Mesenchymal stem cell (in vitro differentiated cells and primary cell): ENCODE data around the gene NPBWR2.
"Not testable (repeated sequence)": the region's sequence is repeated elsewhere in the genome, so short reads cannot be mapped to it uniquely, and the experiment has no call there.

Source experiments
- DNase-seq: peaks from one replicate; pipeline ENCODE4 v3.0.0-alpha.2; 2013
- H2AFZ ChIP-seq: one replicate; pipeline ENCODE4 v1.6.1; 2013; ENCODE audit warnings: low read depth, mild to moderate bottlenecking, control low read depth, inconsistent platforms, low read length, moderate library complexity
- H2AK5ac ChIP-seq: 2 replicates; pipeline ENCODE4 v1.6.1; 2013; ENCODE audit warnings: low read length, moderate library complexity, mild to moderate bottlenecking, inconsistent platforms; ENCODE audit not compliant: severe bottlenecking
- H2BK120ac ChIP-seq: one replicate; pipeline ENCODE4 v1.6.1; 2013; ENCODE audit warnings: low read depth, mild to moderate bottlenecking, inconsistent platforms, low read length, moderate library complexity
- H2BK12ac ChIP-seq, 2 experiments: one replicate each; pipeline ENCODE4 v1.6.1; 2013; ENCODE audit warnings: inconsistent platforms in 2 of 2, low read length in 2 of 2, mild to moderate bottlenecking in 2 of 2, moderate library complexity in 2 of 2, control low read depth in 1 of 2
- H2BK15ac ChIP-seq: one replicate; pipeline ENCODE4 v1.6.1; 2013; ENCODE audit warnings: mild to moderate bottlenecking, low read depth, inconsistent platforms; ENCODE audit not compliant: poor library complexity, severe bottlenecking
- H2BK5ac ChIP-seq: 2 replicates; pipeline ENCODE4 v1.6.1; 2013; ENCODE audit warnings: low read depth, mild to moderate bottlenecking, low read length, control low read depth, inconsistent platforms; ENCODE audit not compliant: poor library complexity, severe bottlenecking
- H3K14ac ChIP-seq, 2 experiments: one replicate each; pipeline ENCODE4 v1.6.1; 2013; ENCODE audit warnings: inconsistent platforms in 2 of 2, low read length in 2 of 2, control low read depth in 1 of 2, mild to moderate bottlenecking in 1 of 2, moderate library complexity in 1 of 2
- H3K18ac ChIP-seq, 2 experiments: one replicate each; pipeline ENCODE4 v1.6.1; 2013; ENCODE audit warnings: inconsistent platforms in 2 of 2, low read length in 2 of 2, control low read depth in 1 of 2, low read depth in 1 of 2, mild to moderate bottlenecking in 1 of 2
- H3K23ac ChIP-seq, 2 experiments: one replicate each; pipeline ENCODE4 v1.6.1; 2013; ENCODE audit warnings: inconsistent platforms in 2 of 2, low read length in 2 of 2, mild to moderate bottlenecking in 2 of 2, moderate library complexity in 2 of 2, control low read depth in 1 of 2
- H3K27ac ChIP-seq: 2 replicates; pipeline ENCODE4 v1.5.1; 2013; ENCODE audit warnings: mild to moderate bottlenecking, moderate library complexity, low read length, control low read depth, inconsistent platforms; ENCODE audit not compliant: poor library complexity, severe bottlenecking
- H3K27me3 ChIP-seq, 2 experiments: 2 replicates each; pipeline versions ENCODE4 v1.6.1 to v1.7.0; 2013; ENCODE audit warnings: low read length in 2 of 2, mild to moderate bottlenecking in 2 of 2, moderate library complexity in 2 of 2, control low read depth in 1 of 2, inconsistent platforms in 1 of 2; ENCODE audit not compliant: control insufficient read depth in 1 of 2, insufficient read depth in 1 of 2
- H3K36me3 ChIP-seq, 2 experiments: 2 replicates each; pipeline versions ENCODE4 v1.6.1 to v1.7.0; 2013; ENCODE audit warnings: low read length in 2 of 2, control low read depth in 1 of 2, inconsistent platforms in 1 of 2, low read depth in 1 of 2, mild to moderate bottlenecking in 1 of 2; ENCODE audit not compliant: insufficient read depth in 2 of 2, control insufficient read depth in 1 of 2
- H3K4ac ChIP-seq, 2 experiments: one replicate each; pipeline ENCODE4 v1.6.1; 2013; ENCODE audit warnings: inconsistent platforms in 2 of 2, low read length in 2 of 2, mild to moderate bottlenecking in 2 of 2, moderate library complexity in 2 of 2, control low read depth in 1 of 2, low read depth in 1 of 2
- H3K4me1 ChIP-seq: 2 replicates; pipeline ENCODE4 v1.6.1; 2013; ENCODE audit warnings: low read depth, low read length, control low read depth; ENCODE audit not compliant: control insufficient read depth, insufficient read depth
- H3K4me2 ChIP-seq: 2 replicates; pipeline ENCODE4 v1.6.1; 2013; ENCODE audit warnings: low read length, mild to moderate bottlenecking, inconsistent platforms; ENCODE audit not compliant: poor library complexity, severe bottlenecking
- H3K4me3 ChIP-seq, 2 experiments: 2 replicates each; pipeline versions ENCODE4 v1.5.1 to v1.7.0; 2013; ENCODE audit warnings: low read length in 2 of 2, mild to moderate bottlenecking in 2 of 2, control low read depth in 1 of 2, low read depth in 1 of 2; ENCODE audit not compliant: insufficient read depth in 1 of 2
- H3K79me1 ChIP-seq: replicated peaks from 2 replicates; pipeline ENCODE4 v1.6.1; 2013; ENCODE audit warnings: mild to moderate bottlenecking, control low read depth, low read length, inconsistent platforms; ENCODE audit not compliant: poor library complexity, severe bottlenecking
- H3K9ac ChIP-seq: 2 replicates; pipeline ENCODE4 v1.7.0; 2013; ENCODE audit warnings: mild to moderate bottlenecking, low read length, moderate library complexity
- H3K9me3 ChIP-seq: 2 replicates; pipeline ENCODE4 v1.7.0; 2013; ENCODE audit warnings: mild to moderate bottlenecking, low read length; ENCODE audit not compliant: control insufficient read depth
- H4K8ac ChIP-seq: one replicate; pipeline ENCODE4 v1.6.1; 2013; ENCODE audit warnings: inconsistent platforms, mild to moderate bottlenecking, low read length, moderate library complexity
- H4K91ac ChIP-seq: one replicate; pipeline ENCODE4 v1.6.1; 2013; ENCODE audit warnings: mild to moderate bottlenecking, low read length, inconsistent platforms
- WGBS: methylation state at CpG from one replicate; pipeline ENCODE4 v1.1.7; 2013; ENCODE audit warnings: mixed read lengths; 5-methylcytosine and 5-hydroxymethylcytosine counted together

The NPBWR2 gene

GRCh38 chr20:64091770-64092169, 15.6 kb downstream of the NPBWR2 start:
- DNase-seq: no peak
- Histone ChIP-seq H3K4me1 (no peaks in the 10 kb centered on the region), H2AFZ (no peak overlapping the region), H3K4me2 (no peak overlapping the region), H2BK120ac (no peak overlapping the region), H3K14ac (no peak overlapping the region), H3K4me3 (no peak overlapping the region), H2BK12ac (no peak overlapping the region), H2AK5ac (no peak overlapping the region), H3K18ac (no peak overlapping the region), H3K27me3 (peaks cover 36 to 53% of the 10 kb centered on the region in 2 experiments), H2BK15ac (no peak overlapping the region), H3K23ac (no peak overlapping the region), H4K91ac (no peak overlapping the region), H2BK5ac (no peak overlapping the region), H3K79me1 (no peaks in the 10 kb centered on the region), H3K9me3 (no peaks in the 10 kb centered on the region), H3K27ac (no peak overlapping the region), H3K9ac (no peak overlapping the region), H4K8ac (no peak overlapping the region), H3K36me3 (no peaks in the 10 kb centered on the region), H3K4ac (no peak overlapping the region)
- 15% methylated on average over 16 of the region's 16 CpGs for WGBS

- no peak overlapping the region for H3K18ac ChIP-seq
- H3K23ac ChIP-seq: no peak overlapping the region
- H3K4me2 ChIP-seq: no peak overlapping the region
- no peak for DNase-seq
- no peak overlapping the region for H2AK5ac ChIP-seq
- no peak overlapping the region for H3K27ac ChIP-seq
- H3K4me1 ChIP-seq: no peaks in the 10 kb centered on the region
- WGBS: 85% methylated on average over 19 of the region's 19 CpGs
- no peak overlapping the region for H4K8ac ChIP-seq
- no peaks in the 10 kb centered on the region for H3K79me1 ChIP-seq
- no peak overlapping the region for H2BK5ac ChIP-seq
- H3K14ac ChIP-seq: no peak overlapping the region
- no peak overlapping the region for H4K91ac ChIP-seq
- no peaks in the 10 kb centered on the region for H3K36me3 ChIP-seq
- H2BK120ac ChIP-seq: no peak overlapping the region
- no peaks in the 10 kb centered on the region for H3K9me3 ChIP-seq
- no peak overlapping the region for H2BK12ac ChIP-seq
- H3K9ac ChIP-seq: no peak overlapping the region
- H3K4me3 ChIP-seq: no peak overlapping the region
- H2BK15ac ChIP-seq: no peak overlapping the region
- no peak overlapping the region for H2AFZ ChIP-seq
- peaks cover 40 to 54% of the 10 kb centered on the region in 2 experiments for H3K27me3 ChIP-seq
- no peak overlapping the region for H3K4ac ChIP-seq
These were observed 16.0 kb downstream of the NPBWR2 start for GRCh38 chr20:64091340-64091739.

DNA sequence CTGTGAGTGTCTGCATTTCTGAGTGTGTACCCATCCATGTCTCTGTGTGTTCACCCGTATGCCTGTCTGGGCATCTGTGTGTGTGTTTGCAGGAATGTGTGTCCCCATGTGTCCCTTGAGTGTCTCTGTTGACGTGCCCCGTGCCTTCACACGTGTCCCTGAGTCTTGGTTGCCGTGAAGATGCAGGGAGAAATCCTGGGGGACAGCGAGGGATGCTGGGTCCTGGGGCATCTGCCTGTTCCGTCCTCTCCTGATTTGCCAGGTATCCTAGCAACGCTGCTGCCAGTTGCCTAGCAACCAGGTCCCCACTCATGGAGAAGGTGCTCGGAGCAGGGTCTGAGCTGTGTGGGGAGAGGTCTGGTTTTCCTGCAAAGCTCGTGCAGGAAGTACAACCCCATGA, 17.2 kb downstream of the NPBWR2 start:
- Histone ChIP-seq H2BK5ac (no peak overlapping the region), H2AK5ac (no peak overlapping the region), H4K91ac (no peak overlapping the region), H3K18ac (no peak overlapping the region), H3K79me1 (no peaks in the 10 kb centered on the region), H3K4ac (no peak overlapping the region), H2BK120ac (no peak overlapping the region), H4K8ac (no peak overlapping the region), H2BK15ac (no peak overlapping the region), H2BK12ac (no peak overlapping the region), H3K27ac (no peak overlapping the region), H3K4me3 (no peak overlapping the region), H3K27me3 (peaks cover 52 to 59% of the 10 kb centered on the region in 2 experiments), H3K9ac (no peak overlapping the region), H3K23ac (no peak overlapping the region), H3K14ac (no peak overlapping the region), H2AFZ (no peak overlapping the region), H3K4me1 (no peaks in the 10 kb centered on the region), H3K9me3 (no peaks in the 10 kb centered on the region), H3K4me2 (no peak overlapping the region), H3K36me3 (no peaks in the 10 kb centered on the region)
- DNase-seq: no peak
- WGBS: 84% methylated on average over 10 of the region's 10 CpGs

DNA sequence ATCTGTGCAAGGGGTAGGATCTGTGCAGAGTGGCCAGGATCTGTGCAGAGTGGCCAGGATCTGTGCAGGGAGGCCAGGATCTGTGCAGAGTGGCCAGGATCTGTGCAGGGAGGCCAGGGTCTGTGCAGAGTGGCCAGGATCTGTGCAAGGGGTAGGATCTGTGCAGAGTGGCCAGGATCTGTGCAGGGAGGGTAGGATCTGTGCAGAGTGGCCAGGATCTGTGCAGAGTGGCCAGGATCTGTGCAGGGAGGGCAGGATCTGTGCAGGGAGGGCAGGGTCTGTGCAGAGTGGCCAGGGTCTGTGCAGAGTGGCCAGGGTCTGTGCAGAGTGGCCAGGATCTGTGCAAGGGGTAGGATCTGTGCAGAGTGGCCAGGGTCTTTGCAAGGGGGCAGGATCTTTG, 18.8 kb downstream of the NPBWR2 start:
- H2AFZ ChIP-seq, H3K14ac ChIP-seq, H3K18ac ChIP-seq, H3K9ac ChIP-seq, H2BK120ac ChIP-seq, H3K79me1 ChIP-seq, H3K36me3 ChIP-seq, H3K4me2 ChIP-seq, H3K4me3 ChIP-seq, H2AK5ac ChIP-seq, H3K9me3 ChIP-seq, H3K27ac ChIP-seq, H4K8ac ChIP-seq, H2BK12ac ChIP-seq, H2BK5ac ChIP-seq, H3K23ac ChIP-seq, DNase-seq, H3K4ac ChIP-seq: not testable (repeated sequence)
- Histone ChIP-seq H3K4me1 (peaks cover 14% of the 10 kb centered on the region), H2BK15ac (peak overlapping the region; percentile 54), H4K91ac (peak overlapping the region; percentile 62), H3K27me3 (peaks cover 62 to 74% of the 10 kb centered on the region in 2 experiments)
